K562 (cell line): ENCODE measurements around the gene DARS1. TPM values are rescaled to one million over a fixed set of nuclear protein-coding genes. Genes with fewer than 3 reads are reported as not detected.
A peak's percentile ranks its signal among the peaks of the same experiment; 100 is the strongest.
"Not testable (repeated sequence)": the region's sequence is repeated elsewhere in the genome, so short reads cannot be mapped to it uniquely, and the experiment has no call there.

Source experiments
- ATAC-seq: fragments of 200-7000 bp; cut with Tn5 transposase; 3 replicates; pipeline ENCODE4 v1.9.1; 2020; ENCODE audit warnings: moderate library complexity
- BruUV-seq: library from RNA; stranded (reverse); fragments of 400-500 nt; replicated peaks from 2 replicates; lab custom pipeline; 2021; lab: Mats Ljungman, UMichigan
- CTCF ChIA-PET: fragments of 300-600 bp; formaldehyde crosslinking; extraction: SDS; loops from one replicate; lab custom pipeline; 2021; ENCODE audit warnings: low intra/inter-chr PET ratio; lab: Yijun Ruan, JAX
- POLR2A ChIA-PET: fragments of 300-600, 350-650 bp; sonication (Branson Sonifier 250); formaldehyde crosslinking; extraction: SDS; loops from one replicate; lab custom pipeline; 2021; ENCODE audit warnings: antibody characterized with exemption, inconsistent platforms; lab: Yijun Ruan, JAX
- DNase-seq, 4 experiments: peaks; one replicate each; pipeline versions ENCODE4 v3.0.0 to v3.0.0-alpha.2; 2011 to 2018; ENCODE audit warnings: low spot score in 3 of 4, mixed read lengths in 3 of 4; ENCODE audit errors: extremely low read depth in 1 of 4
- FAIRE-seq: peaks from 2 replicates; lab custom pipeline; 2011; peaks lifted over from hg19 to GRCh38; lab: Jason Lieb, UNC
- H2AFZ ChIP-seq: 2 replicates; pipeline ENCODE4 v1.6.0; 2011; ENCODE audit warnings: low read depth, low read length, control low read depth, inconsistent platforms
- H3K27ac ChIP-seq: fragments of 200-600 bp; 3 replicates; pipeline ENCODE4 v1.8.0; 2011; ENCODE audit warnings: low read depth, mild to moderate bottlenecking, control low read depth, inconsistent platforms, low read length, moderate library complexity, mixed read lengths; ENCODE audit errors: extremely low read depth
- H3K27me3 ChIP-seq, 2 experiments: fragments of 300-600 bp in 1 of 2; 2 replicates in 1 of 2; 3 replicates in 1 of 2; pipeline versions ENCODE4 v1.6.0 to v1.8.0; 2011; ENCODE audit warnings: inconsistent platforms in 2 of 2, low read length in 2 of 2, mild to moderate bottlenecking in 1 of 2, mixed read lengths in 1 of 2, moderate library complexity in 1 of 2; ENCODE audit not compliant: control insufficient read depth in 2 of 2, insufficient read depth in 2 of 2
- H3K36me3 ChIP-seq: fragments of 300-600 bp; 3 replicates; pipeline ENCODE4 v1.8.0; 2011; ENCODE audit warnings: mild to moderate bottlenecking, low read length, inconsistent platforms; ENCODE audit not compliant: control insufficient read depth, insufficient read depth
- H3K4me1 ChIP-seq, 2 experiments: fragments of 200-600 bp in 1 of 2; replicated peaks in 1 of 2; 2 replicates in 1 of 2; 3 replicates in 1 of 2; pipeline versions ENCODE4 v1.5.1 to v1.8.0; 2011; ENCODE audit warnings: inconsistent platforms in 2 of 2, low read length in 2 of 2, mild to moderate bottlenecking in 1 of 2, mixed read lengths in 1 of 2, moderate library complexity in 1 of 2; ENCODE audit not compliant: control insufficient read depth in 2 of 2, insufficient read depth in 2 of 2
- H3K4me2 ChIP-seq: 2 replicates; pipeline ENCODE4 v1.6.1; 2011; ENCODE audit warnings: low read length, control low read depth, inconsistent platforms, mixed read lengths; ENCODE audit not compliant: insufficient read depth
- H3K4me3 ChIP-seq: fragments of 200-600 bp; sonication (generic), shearing (Covaris generic); 2 replicates; pipeline ENCODE4 v1.5.1; 2016; ENCODE audit warnings: control low read depth, inconsistent platforms
- H3K79me2 ChIP-seq: fragments of 200-600 bp; 3 replicates; pipeline ENCODE4 v1.8.0; 2011; ENCODE audit warnings: low read length, inconsistent platforms; ENCODE audit not compliant: control insufficient read depth, insufficient read depth
- H3K9ac ChIP-seq, 2 experiments: 2 replicates each; pipeline versions ENCODE4 v1.6.0 to v1.6.1; 2011; ENCODE audit warnings: low read depth in 2 of 2, low read length in 2 of 2, control low read depth in 1 of 2, inconsistent platforms in 1 of 2, mild to moderate bottlenecking in 1 of 2, mixed read lengths in 1 of 2; ENCODE audit not compliant: insufficient read depth in 1 of 2
- H3K9me1 ChIP-seq: one replicate; pipeline ENCODE4 v1.6.0; 2011; ENCODE audit warnings: inconsistent platforms, mild to moderate bottlenecking, low read length, moderate library complexity; ENCODE audit not compliant: control insufficient read depth, insufficient read depth
- H3K9me3 ChIP-seq: replicated peaks from 2 replicates; pipeline ENCODE4 v1.5.1; 2011; ENCODE audit warnings: low read depth, low read length, inconsistent platforms; ENCODE audit not compliant: control insufficient read depth, insufficient read depth
- H4K20me1 ChIP-seq: replicated peaks from 2 replicates; pipeline ENCODE4 v1.6.1; 2011; ENCODE audit warnings: low read length, inconsistent platforms, mixed read lengths; ENCODE audit not compliant: control insufficient read depth, insufficient read depth
- ADNP ChIP-seq: fragments of 200-800 bp; sonication (Bioruptor generic); IDR thresholded peaks from 2 replicates; pipeline ENCODE4 v1.6.1; 2016; ENCODE audit warnings: missing genetic modification characterization, missing compliant biosample characterization
- ARNT ChIP-seq, 2 experiments: fragments of 450-650 bp; IDR thresholded peaks; 2 replicates each; pipeline ENCODE4 v1.6.1; 2016; ENCODE audit warnings: mild to moderate bottlenecking in 1 of 2
- BCOR ChIP-seq: fragments of 450-650 bp; IDR thresholded peaks from 2 replicates; pipeline ENCODE4 v1.6.1; 2016
- WGBS: fragments of 100-300 bp; shearing (Covaris generic); methylation state at CpG from one replicate; pipeline ENCODE4 v1.1.6; 2016; ENCODE audit warnings: low coverage, mixed read lengths; ENCODE audit not compliant: insufficient coverage; ENCODE audit errors: missing lambda C conversion rate; 5-methylcytosine and 5-hydroxymethylcytosine counted together
- in situ Hi-C: fragments of 300-500 bp; cut with MboI; formaldehyde crosslinking; loops from 4 replicates; pipeline ENCODE4 v1.15.0; 2018; ENCODE audit warnings: inconsistent platforms, mixed read lengths
- intact Hi-C: fragments of 100-400 bp; cut with micrococcal nuclease; formaldehyde crosslinking; loops from 2 replicates; pipeline ENCODE4 v1.14.2; 2022
- polyA plus RNA-seq, 8 experiments: library from polyadenylated mRNA; depleted of rRNA in 4 of 8; stranded (reverse) in 5 of 8; unstranded in 3 of 8; fragments of >200 nt; fragmentation: Nextera tagmentation in 2 of 8; fragmentation: Illumina TruSeq in 1 of 8; extraction: Ambion mirVana in 2 of 8; extraction: Trizol in 1 of 8; gene quantifications; 2 replicates each; pipeline versions ENCODE4 v1.2.1 to v1.2.3, GENCODE V29; 2011 to 2014; ENCODE audit warnings: inconsistent platforms in 1 of 8, missing spikeins in 1 of 8
- total RNA-seq, 7 experiments: library from RNA; depleted of rRNA in 6 of 7; stranded (reverse); fragments of >200 nt in 6 of 7; fragmentation: Illumina TruSeq in 2 of 7; extraction: Trizol in 2 of 7; gene quantifications; 2 replicates each; pipeline versions ENCODE4 v1.2.1 to v1.2.3, GENCODE V29; 2011 to 2021; ENCODE audit warnings: low replicate concordance in 1 of 7
- TF ChIP-seq, protein P1 (sequence below): fragments of 450-650 bp; IDR thresholded peaks from 2 replicates; pipeline ENCODE4 v1.6.1; 2016; ENCODE audit warnings: antibody characterized with exemption

The DARS1 gene
- total and polyA plus RNA-seq, 9 of the 15 experiments (the other 6 are each of a cell fraction or from before 2014, with no cell fraction given) = 91.5 to 239 (median 98.0) TPM

DNA sequence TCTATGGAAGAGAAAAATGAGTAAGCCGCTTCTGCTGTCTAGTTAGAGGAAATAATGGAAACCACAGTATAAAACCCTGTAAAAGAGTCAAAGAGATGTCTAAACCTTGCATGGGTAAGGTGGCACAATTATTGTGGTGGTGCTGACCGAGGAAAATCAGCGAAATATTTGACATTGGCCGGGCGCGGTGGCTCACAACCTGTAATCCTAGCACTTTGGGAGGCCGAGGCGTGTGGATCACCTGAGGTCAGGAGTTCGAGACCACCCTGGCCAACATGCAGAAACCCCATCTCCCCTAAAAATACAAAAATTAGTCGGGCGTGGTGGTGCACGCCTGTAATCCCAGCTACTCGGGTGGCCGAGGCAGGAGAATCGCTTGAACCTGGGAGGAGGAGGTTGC lies 108.7 kb downstream of the DARS1 start:
- peaks cover 42% of the 10 kb centered on the region for H3K79me2 ChIP-seq
- H4K20me1 ChIP-seq, in situ Hi-C loops, CTCF ChIA-PET, ATAC-seq, H3K27me3 ChIP-seq, H3K9me3 ChIP-seq, FAIRE-seq, H3K9me1 ChIP-seq, DNase-seq: not testable (repeated sequence)
- intact Hi-C loops = loop anchor here (5.0 kb wide), 1 partner anchor 111 kb away; the partner anchor contains the start of gene DARS1
- H3K9ac ChIP-seq = peak overlapping the region; percentile 92 to 97
- peak overlapping the region; percentile 82; the same call in 1 of the 2 replicates for H3K4me3 ChIP-seq
- H3K27ac ChIP-seq = peak overlapping the region; percentile 71
- TF ChIP-seq, protein P1, sequence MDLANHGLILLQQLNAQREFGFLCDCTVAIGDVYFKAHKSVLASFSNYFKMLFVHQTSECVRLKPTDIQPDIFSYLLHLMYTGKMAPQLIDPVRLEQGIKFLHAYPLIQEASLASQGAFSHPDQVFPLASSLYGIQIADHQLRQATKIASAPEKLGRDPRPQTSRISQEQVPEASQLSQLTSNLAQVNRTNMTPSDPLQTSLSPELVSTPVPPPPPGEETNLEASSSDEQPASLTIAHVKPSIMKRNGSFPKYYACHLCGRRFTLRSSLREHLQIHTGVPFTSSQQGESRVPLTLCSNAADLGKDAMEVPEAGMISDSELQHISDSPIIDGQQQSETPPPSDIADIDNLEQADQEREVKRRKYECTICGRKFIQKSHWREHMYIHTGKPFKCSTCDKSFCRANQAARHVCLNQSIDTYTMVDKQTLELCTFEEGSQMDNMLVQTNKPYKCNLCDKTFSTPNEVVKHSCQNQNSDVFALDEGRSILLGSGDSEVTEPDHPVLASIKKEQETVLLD = 0 out of 2 replicates have a peak, but pooled peaks have one; percentile 3
- TF ChIP-seq BCOR = peak; percentile 44; the same call in 1 of the 2 replicates
- TF ChIP-seq ARNT (IDR thresholded peaks at IDR 0.05) = peak in 1 of 2 experiments; percentile 44; a peak in 1 of 4 replicates
- TF ChIP-seq ADNP (tag) = peak; percentile 39
- BruUV-seq = TSS peak; percentile 93
- peaks cover 12 to 14% of the 10 kb centered on the region in 2 experiments; a peak in 4 of 5 replicates for H3K4me1 ChIP-seq
- POLR2A ChIA-PET = interaction anchor here (0.6 to 2.1 kb wide), 6 partner anchors 9 to 603 kb away, joined by 3 to 18 read pairs (median 4); no protein-coding TSS in a partner anchor
- H3K4me2 ChIP-seq = peak overlapping the region; percentile 70
- H3K36me3 ChIP-seq = peaks cover 29% of the 10 kb centered on the region
- 37% methylated on average over 15 of the region's 15 CpGs for WGBS
- peak overlapping the region; percentile 99 for H2AFZ ChIP-seq
